ENCODE results near the gene TOR1A. TPM values are rescaled to one million over a fixed set of nuclear protein-coding genes. Genes with fewer than 3 reads are reported as not detected.

TOR1A gene
- total RNA-seq = 10 to 100 TPM; 53.5 to 54.7 TPM

- H3K9me3 Mint-ChIP-seq = no peaks in the 10 kb centered on the region
- peak within 1 kb of the TSS; percentile 85 for H3K4me3 Mint-ChIP-seq
- H3K27ac Mint-ChIP-seq = peak within 1 kb of the TSS; percentile 60 to 89
- H3K27me3 Mint-ChIP-seq = no peaks in the 10 kb centered on the region
- DNase-seq (ENCODE audit: low spot score) = peak; percentile 93
- H3K36me3 Mint-ChIP-seq = peaks cover 7% of the 10 kb centered on the region
- peaks cover 11 to 13% of the 10 kb centered on the region in 2 donors for H3K4me1 Mint-ChIP-seq (ENCODE audit: low read depth in 2 of 2)
- ATAC-seq = peak; percentile 94 to 96
Measured at GRCh38 chr9:129823935-129824601, at the start of gene TOR1A. TOR1A (minus strand) TSS chr9:129824136; CDS start chr9:129824085, 51 bp downstream.

GRCh38 chr9:129871046-129871445, 47.1 kb upstream of the TOR1A start:
- Mint-ChIP-seq H3K27me3 (no peaks in the 10 kb centered on the region), H3K36me3 (no peaks in the 10 kb centered on the region), H3K9me3 (no peaks in the 10 kb centered on the region), H3K27ac (peak overlapping the region in 1 of 2 donors; percentile 49), H3K4me1 (ENCODE audit: low read depth in 2 of 2) (peaks cover 15 to 39% of the 10 kb centered on the region in 2 donors), H3K4me3 (no peak overlapping the region)
- no peak for DNase-seq (ENCODE audit: low spot score)
- no peak for ATAC-seq

- H3K27ac Mint-ChIP-seq = peak overlapping the region; percentile 62 to 84
- DNase-seq (ENCODE audit: low spot score) (no peak), ATAC-seq (no peak)
Measured at GRCh38 chr9:129869585-129870501, 45.9 kb upstream of the TOR1A start.

GRCh38 chr9:129868872-129869486, 45.0 kb upstream of the TOR1A start:
- H3K36me3 Mint-ChIP-seq = peaks cover 4% of the 10 kb centered on the region
- DNase-seq (ENCODE audit: low spot score) = peak; percentile 79
- peak; percentile 89 to 93 for ATAC-seq
- no peaks in the 10 kb centered on the region for H3K9me3 Mint-ChIP-seq
- peak overlapping the region; percentile 27 for H3K4me3 Mint-ChIP-seq
- peak overlapping the region; percentile 62 to 84 for H3K27ac Mint-ChIP-seq
- H3K27me3 Mint-ChIP-seq = no peaks in the 10 kb centered on the region
- H3K4me1 Mint-ChIP-seq (ENCODE audit: low read depth in 2 of 2) = peaks cover 24 to 39% of the 10 kb centered on the region in 2 donors

More at GRCh38 chr9:129869585-129870501, 45.9 kb upstream of the TOR1A start:
- no peaks in the 10 kb centered on the region for H3K27me3 Mint-ChIP-seq
- H3K9me3 Mint-ChIP-seq = no peaks in the 10 kb centered on the region
- peak overlapping the region; percentile 27 for H3K4me3 Mint-ChIP-seq
- peaks cover 20 to 42% of the 10 kb centered on the region in 2 donors for H3K4me1 Mint-ChIP-seq (ENCODE audit: low read depth in 2 of 2)
- H3K36me3 Mint-ChIP-seq = peaks cover 2% of the 10 kb centered on the region

GRCh38 chr9:129868023-129868871, 44.3 kb upstream of the TOR1A start:
- Mint-ChIP-seq H3K27me3 (no peaks in the 10 kb centered on the region), H3K4me3 (peak overlapping the region; percentile 27), H3K36me3 (peaks cover 4% of the 10 kb centered on the region), H3K27ac (peak overlapping the region; percentile 62 to 84), H3K9me3 (no peaks in the 10 kb centered on the region), H3K4me1 (ENCODE audit: low read depth in 2 of 2) (peaks cover 31 to 38% of the 10 kb centered on the region in 2 donors)
- no peak for DNase-seq (ENCODE audit: low spot score)
- ATAC-seq = no peak

GRCh38 chr9:129867136-129868022, 43.4 kb upstream of the TOR1A start:
- no peaks in the 10 kb centered on the region for H3K9me3 Mint-ChIP-seq
- H3K27me3 Mint-ChIP-seq = no peaks in the 10 kb centered on the region
- no peak overlapping the region for H3K4me3 Mint-ChIP-seq
- peaks cover 35 to 42% of the 10 kb centered on the region in 2 donors for H3K4me1 Mint-ChIP-seq (ENCODE audit: low read depth in 2 of 2)
- peaks cover 4% of the 10 kb centered on the region for H3K36me3 Mint-ChIP-seq
- ATAC-seq = no peak
- peak overlapping the region in 1 of 2 donors; percentile 51 for H3K27ac Mint-ChIP-seq
- no peak for DNase-seq (ENCODE audit: low spot score)

GRCh38 chr9:129866394-129867135, 42.6 kb upstream of the TOR1A start:
- Mint-ChIP-seq H3K9me3 (no peaks in the 10 kb centered on the region), H3K4me3 (no peak overlapping the region), H3K27ac (peak overlapping the region; percentile 51 to 82), H3K27me3 (no peaks in the 10 kb centered on the region), H3K36me3 (peaks cover 9% of the 10 kb centered on the region), H3K4me1 (ENCODE audit: low read depth in 2 of 2) (peaks cover 41 to 47% of the 10 kb centered on the region in 2 donors)
- DNase-seq (ENCODE audit: low spot score) (no peak), ATAC-seq (no peak)

- no peaks in the 10 kb centered on the region for H3K27me3 Mint-ChIP-seq
- no peak overlapping the region for H3K4me3 Mint-ChIP-seq
- peaks cover 10% of the 10 kb centered on the region for H3K36me3 Mint-ChIP-seq
- peak overlapping the region; percentile 51 to 82 for H3K27ac Mint-ChIP-seq
- H3K9me3 Mint-ChIP-seq = no peaks in the 10 kb centered on the region
- H3K4me1 Mint-ChIP-seq (ENCODE audit: low read depth in 2 of 2) = peaks cover 41 to 47% of the 10 kb centered on the region in 2 donors
- no peak for DNase-seq (ENCODE audit: low spot score)
- ATAC-seq = no peak
Measured at GRCh38 chr9:129865668-129866320, 41.9 kb upstream of the TOR1A start.

GRCh38 chr9:129864991-129865647, 41.2 kb upstream of the TOR1A start:
- Mint-ChIP-seq H3K36me3 (peaks cover 10% of the 10 kb centered on the region), H3K27me3 (no peaks in the 10 kb centered on the region), H3K27ac (peak overlapping the region; percentile 76 to 84), H3K4me3 (peak overlapping the region; percentile 76), H3K9me3 (no peaks in the 10 kb centered on the region), H3K4me1 (ENCODE audit: low read depth in 2 of 2) (peaks cover 38 to 46% of the 10 kb centered on the region in 2 donors)
- ATAC-seq (peak in 1 of 2 donors; percentile 18), DNase-seq (ENCODE audit: low spot score) (no peak)

GRCh38 chr9:129863059-129863690, 39.2 kb upstream of the TOR1A start:
- peak overlapping the region; percentile 67 for H3K4me3 Mint-ChIP-seq
- DNase-seq (ENCODE audit: low spot score) (peak; percentile 82), ATAC-seq (peak; percentile 93 to 94)
- H3K4me1 Mint-ChIP-seq (ENCODE audit: low read depth in 2 of 2) = peaks cover 32 to 37% of the 10 kb centered on the region in 2 donors
- H3K27me3 Mint-ChIP-seq = no peaks in the 10 kb centered on the region
- peaks cover 10% of the 10 kb centered on the region for H3K36me3 Mint-ChIP-seq
- H3K27ac Mint-ChIP-seq = peak overlapping the region; percentile 79 to 91
- no peaks in the 10 kb centered on the region for H3K9me3 Mint-ChIP-seq

Measured in natural killer cell treated with Interleukin-12 subunit alpha and Interleukin-12 subunit beta and Interleukin-15 and Interleukin-18, amount 100 ng/mL, for 72 hours (primary cell).